Activated CD8-positive, alpha-beta memory T cell treated with anti-CD3 and anti-CD28 coated beads, Interleukin-2, amount 50 U/mL, for 24 hours (primary cell): Measurements from ENCODE around the gene PRRT2.
A peak's percentile ranks its signal among the peaks of the same experiment; 100 is the strongest.
"Not testable (repeated sequence)": the region's sequence is repeated elsewhere in the genome, so short reads cannot be mapped to it uniquely, and the experiment has no call there.

Experiments used
- DNase-seq: peaks from one replicate; pipeline ENCODE4 v3.0.0-alpha.2; 2020; ENCODE audit errors: extremely low read depth

PRRT2 gene

DNA sequence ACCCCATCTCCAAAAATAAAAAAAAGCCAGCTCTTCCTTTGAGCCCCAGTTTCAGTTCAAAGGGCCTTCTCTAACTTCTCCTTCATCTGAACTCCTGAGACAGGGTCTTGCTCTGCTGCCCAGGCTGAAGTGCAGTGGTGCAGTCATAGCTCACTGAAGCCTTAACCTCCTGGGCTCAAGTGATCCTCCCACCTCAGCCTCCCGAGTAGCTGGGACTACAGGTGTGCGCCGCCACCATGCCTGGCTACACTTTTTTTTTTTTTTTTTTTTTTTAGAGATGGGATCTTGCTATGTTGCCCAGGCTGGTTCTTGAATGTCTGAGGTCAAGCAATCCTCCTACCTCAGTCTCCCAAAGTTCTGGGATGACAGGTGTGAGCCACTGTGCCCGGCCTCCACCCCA, 21.2 kb downstream of the PRRT2 start:
- not testable (repeated sequence) for DNase-seq

- no peak for DNase-seq
These were observed 22.1 kb downstream of the PRRT2 start for GRCh38 chr16:29834079-29834478.

GRCh38 chr16:29835926-29836325, 23.9 kb downstream of the PRRT2 start:
- no peak for DNase-seq

DNA sequence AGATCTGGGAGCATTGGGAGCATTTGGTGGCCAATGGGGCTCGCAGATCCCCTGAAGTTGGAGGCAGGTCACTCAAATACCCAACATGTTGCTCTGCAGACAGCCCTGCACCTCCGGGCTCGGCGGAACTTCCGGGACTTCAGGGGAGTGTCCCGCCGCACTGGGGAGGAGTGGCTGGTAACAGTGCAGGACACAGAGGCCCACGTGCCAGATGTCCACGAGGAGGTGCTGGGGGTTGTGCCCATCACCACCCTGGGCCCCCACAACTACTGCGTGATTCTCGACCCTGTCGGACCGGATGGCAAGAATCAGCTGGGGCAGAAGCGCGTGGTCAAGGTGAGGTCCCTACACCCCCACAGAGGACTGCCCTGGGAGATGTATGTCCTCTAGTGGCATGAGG, 24.6 kb downstream of the PRRT2 start:
- DNase-seq = no peak

DNA sequence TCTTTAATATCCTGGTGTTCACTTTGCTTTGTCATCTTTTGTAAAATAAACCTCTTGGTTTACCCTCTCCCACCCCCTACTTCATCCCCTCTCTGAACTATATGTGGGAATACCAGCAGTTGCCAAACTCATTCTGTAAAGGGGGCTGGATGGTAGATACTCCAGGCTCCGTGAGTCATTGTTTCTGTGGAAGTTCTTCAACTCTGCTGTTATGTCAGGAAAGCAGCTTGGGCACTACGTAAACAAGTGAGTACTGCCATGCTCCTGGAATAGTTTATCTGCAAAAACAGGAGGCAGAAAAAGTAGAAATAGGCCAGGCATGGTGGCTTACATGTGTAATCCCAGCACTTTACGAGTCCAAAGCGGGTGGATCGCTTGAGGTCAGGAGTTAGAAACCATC, 25.8 kb downstream of the PRRT2 start:
- no peak for DNase-seq

- DNase-seq = no peak
These were observed 27.8 kb downstream of the PRRT2 start for GRCh38 chr16:29839822-29840221.

GRCh38 chr16:29840240-29840639, 28.2 kb downstream of the PRRT2 start:
- no peak for DNase-seq

DNA sequence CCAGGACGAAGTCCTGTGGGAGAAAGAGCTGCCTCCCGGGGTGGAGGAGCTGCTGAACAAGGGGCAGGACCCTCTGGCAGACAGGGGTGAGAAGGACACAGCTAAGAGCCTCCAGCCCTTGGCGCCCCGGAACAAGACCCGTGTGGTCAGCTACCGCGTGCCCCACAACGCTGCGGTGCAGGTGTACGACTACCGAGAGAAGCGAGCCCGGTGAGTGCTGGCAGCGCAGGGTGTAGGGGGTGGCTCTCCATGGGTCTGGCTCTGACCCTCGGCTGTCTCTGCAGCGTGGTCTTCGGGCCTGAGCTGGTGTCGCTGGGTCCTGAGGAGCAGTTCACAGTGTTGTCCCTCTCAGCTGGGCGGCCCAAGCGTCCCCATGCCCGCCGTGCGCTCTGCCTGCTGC, 29.6 kb downstream of the PRRT2 start:
- no peak for DNase-seq

- no peak for DNase-seq
These were observed 30.8 kb downstream of the PRRT2 start for GRCh38 chr16:29842732-29843346.

- DNase-seq = no peak
These were observed 31.9 kb downstream of the PRRT2 start for GRCh38 chr16:29843931-29844330.

DNA sequence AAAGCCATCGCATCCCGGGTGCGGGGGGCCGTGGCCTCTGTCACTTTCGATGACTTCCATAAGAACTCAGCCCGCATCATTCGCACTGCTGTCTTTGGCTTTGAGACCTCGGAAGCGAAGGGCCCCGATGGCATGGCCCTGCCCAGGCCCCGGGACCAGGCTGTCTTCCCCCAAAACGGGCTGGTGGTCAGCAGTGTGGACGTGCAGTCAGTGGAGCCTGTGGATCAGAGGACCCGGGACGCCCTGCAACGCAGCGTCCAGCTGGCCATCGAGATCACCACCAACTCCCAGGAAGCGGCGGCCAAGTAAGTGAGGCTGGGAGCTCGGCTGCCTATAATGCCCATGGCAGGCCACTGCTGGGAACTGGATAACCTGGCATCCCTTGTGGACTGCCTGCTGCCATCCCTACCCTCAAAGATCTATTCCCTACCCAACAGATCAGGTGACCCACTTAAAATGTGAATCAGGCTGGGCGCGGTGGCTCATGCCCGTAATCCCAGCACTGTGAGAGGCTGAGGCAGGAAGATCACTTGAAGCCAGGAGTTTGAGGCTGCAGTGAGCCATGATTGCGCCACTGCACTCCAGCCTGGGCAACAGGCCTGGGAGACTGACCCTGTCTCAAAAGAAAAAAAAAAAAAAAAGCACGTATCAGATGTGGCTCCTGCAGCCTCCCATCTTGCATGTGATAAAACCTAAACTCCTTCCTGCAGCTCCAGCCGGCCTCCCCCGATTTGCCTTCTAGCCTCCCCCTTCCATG, 32.8 kb downstream of the PRRT2 start:
- no peak for DNase-seq

GRCh38 chr16:29845656-29846055, 33.7 kb downstream of the PRRT2 start:
- DNase-seq = no peak

GRCh38 chr16:29848420-29849297, 36.7 kb downstream of the PRRT2 start:
- DNase-seq = peak; percentile 46

- no peak for DNase-seq
These were observed 37.5 kb downstream of the PRRT2 start for GRCh38 chr16:29849505-29849904.

GRCh38 chr16:29850998-29851397, 39.0 kb downstream of the PRRT2 start:
- no peak for DNase-seq

DNA sequence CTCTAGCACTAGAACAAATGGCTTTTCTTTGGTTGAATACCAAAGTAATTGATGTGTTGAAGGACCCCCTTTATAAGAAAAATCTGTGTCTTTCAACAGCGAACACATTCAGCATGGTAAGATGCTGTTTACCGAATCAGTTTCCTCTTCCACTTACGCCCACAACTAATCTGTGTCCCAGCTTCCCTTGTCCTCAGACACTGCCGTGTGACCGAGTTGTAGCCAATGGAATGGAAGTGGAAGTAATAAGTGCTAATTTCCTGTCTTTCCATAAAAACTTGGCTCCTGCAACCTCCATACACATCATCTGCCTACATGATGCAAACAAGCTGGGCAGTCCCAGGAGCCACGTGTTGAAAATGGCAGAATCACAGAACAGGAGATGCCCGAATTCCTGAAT, 40.7 kb downstream of the PRRT2 start:
- no peak for DNase-seq

DNA sequence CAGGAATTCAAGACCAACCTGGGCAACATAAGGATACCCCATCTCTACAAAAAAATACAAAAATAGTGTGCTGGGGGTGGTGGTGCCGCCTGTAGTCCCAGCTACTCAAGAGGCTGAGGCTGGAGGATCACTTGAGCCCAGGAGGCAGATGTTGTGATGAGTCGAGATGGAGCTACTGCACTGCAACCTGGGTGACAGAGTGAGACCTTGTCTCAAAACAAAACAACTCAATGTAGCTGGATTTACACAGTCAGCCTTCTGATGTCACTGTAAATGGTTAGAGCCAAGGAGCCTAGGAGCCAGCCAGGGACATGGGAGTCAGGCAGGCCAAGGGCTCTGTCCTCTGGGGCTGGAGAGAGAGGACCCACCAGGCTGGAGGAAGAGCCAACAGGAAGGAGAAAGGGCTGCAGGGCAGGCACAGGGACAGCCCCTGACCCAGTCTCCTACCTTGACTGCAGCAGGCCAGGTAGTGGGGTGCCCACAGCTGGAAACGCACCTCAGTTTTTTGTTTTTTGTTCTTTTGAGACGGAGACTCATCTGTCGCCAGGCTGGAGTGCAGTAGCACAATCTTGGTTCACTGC, 42.6 kb downstream of the PRRT2 start:
- DNase-seq = no peak

- DNase-seq = no peak
These were observed 45.3 kb downstream of the PRRT2 start for GRCh38 chr16:29857133-29857760.

DNA sequence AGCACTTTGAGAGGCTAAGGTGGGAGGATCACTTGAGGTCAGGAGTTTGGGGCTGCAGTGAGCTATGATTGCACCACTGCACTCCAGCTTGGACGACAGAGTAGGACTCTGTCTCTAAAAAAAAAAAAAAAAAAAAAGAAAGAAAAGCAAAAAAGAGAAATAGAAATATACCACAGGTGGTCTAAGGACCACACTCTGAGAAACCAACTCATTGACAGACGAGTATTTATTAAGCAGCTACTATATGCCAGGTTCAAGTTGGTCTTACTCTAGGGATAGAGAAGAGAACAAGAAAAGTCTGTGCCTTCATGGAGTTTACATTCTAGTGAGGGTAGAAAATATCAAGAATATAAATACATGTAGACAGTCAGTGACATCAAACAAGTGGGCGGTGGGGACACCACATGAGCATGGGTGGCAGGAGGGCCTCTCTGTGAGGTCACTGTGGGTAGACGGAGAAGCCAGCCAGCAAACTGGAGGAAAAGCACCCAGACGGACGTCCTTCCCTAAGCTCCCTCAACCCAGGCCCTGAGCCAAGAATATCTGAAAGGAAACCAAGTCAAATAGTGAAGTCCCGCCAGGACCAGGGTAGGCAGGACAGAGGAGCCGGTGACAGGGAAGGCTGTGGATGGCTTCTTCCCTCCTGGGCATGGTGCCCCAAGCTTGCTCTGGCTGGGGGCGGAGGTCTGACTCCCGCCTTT, 46.3 kb downstream of the PRRT2 start:
- DNase-seq = no peak

DNA sequence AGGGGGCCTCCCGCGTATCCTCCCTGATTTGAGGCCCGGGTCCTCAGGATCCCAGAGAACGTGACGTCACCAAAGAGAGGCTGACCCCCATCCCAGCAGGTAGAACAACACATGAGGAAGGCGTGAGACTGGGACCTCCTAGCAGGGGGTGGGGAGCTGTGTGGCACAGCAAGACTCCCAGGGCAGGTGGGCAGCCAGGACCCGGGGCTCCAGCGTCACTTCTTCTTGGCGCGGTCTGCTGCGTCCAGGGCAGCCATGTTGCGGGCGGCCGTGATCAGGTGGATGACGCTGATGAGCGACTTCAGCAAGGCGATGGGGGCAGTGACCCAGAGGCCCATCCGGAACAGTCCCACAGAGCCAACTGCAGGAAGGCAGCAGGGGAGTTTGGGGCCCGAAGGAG, 47.0 kb downstream of the PRRT2 start:
- DNase-seq = no peak

DNA sequence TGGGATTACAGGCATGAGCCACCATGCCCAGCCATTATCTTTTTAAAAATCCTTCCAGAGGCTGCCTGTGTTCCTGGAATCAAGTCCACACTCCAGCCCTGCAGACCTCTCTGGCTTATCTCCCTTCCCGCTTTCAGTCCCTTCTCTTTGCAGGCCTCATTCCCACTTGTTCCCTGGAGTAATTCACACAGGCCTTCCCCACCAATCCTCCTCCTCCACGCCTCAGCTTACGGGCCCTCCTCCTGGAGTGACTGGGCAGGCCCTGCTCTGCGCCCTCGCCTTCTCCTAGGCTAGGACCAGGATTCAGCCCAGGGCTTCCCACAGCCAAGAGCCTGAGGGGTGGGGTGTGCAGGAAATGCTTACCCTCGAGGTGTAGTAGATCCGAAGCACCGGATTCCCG, 48.2 kb downstream of the PRRT2 start:
- DNase-seq = no peak
